Transverse colon (tissue), 4 donors: ENCODE data around the gene SLFN12L. TPM values are rescaled to one million over a fixed set of nuclear protein-coding genes. Genes with fewer than 3 reads are reported as not detected.
"Not testable (repeated sequence)": the region's sequence is repeated elsewhere in the genome, so short reads cannot be mapped to it uniquely, and the experiment has no call there.

Source experiments
- DNase-seq: peaks from one replicate; pipeline ENCODE4 v3.0.0-alpha.2; 2019
- H3K27ac ChIP-seq, 4 donors: fragments of 200-600 bp; sonication (generic); 2 replicates each; pipeline ENCODE4 v1.5.1; 2016 to 2018; ENCODE audit warnings: inconsistent platforms in 4 of 4
- H3K27me3 ChIP-seq: fragments of 200-600 bp; sonication (generic); 2 replicates; pipeline ENCODE4 v1.5.1; 2017; ENCODE audit warnings: inconsistent platforms
- H3K36me3 ChIP-seq, 4 donors: fragments of 200-600 bp; sonication (generic); 2 replicates each; pipeline ENCODE4 v1.5.1; 2017 to 2019; ENCODE audit warnings: inconsistent platforms in 4 of 4
- H3K4me1 ChIP-seq, 4 donors: fragments of 200-600 bp; sonication (generic); 2 replicates each; pipeline ENCODE4 v1.5.1; 2017 to 2020; ENCODE audit warnings: inconsistent platforms in 4 of 4
- H3K4me3 ChIP-seq, 4 donors: fragments of 200-600 bp; sonication (generic); 1 replicate in 1 of 4; 2 replicates in 3 of 4; pipeline versions ENCODE4 v1.5.1 to v1.6.1; 2017 to 2019; ENCODE audit warnings: inconsistent platforms in 4 of 4
- H3K9me3 ChIP-seq, 2 donors: fragments of 200-600 bp; sonication (generic); 2 replicates each; pipeline ENCODE4 v1.5.1; 2017 to 2019; ENCODE audit warnings: inconsistent platforms in 2 of 2
- EP300 ChIP-seq: sonication (generic); formaldehyde crosslinking; IDR thresholded peaks from one replicate; pipeline ENCODE4 v1.6.1; 2017; ENCODE audit warnings: antibody characterized with exemption, low read depth
- POLR2A ChIP-seq: fragments of 450-650 bp; IDR thresholded peaks from one replicate; pipeline ENCODE4 v1.6.1; 2016; ENCODE audit warnings: antibody characterized with exemption, mild to moderate bottlenecking, moderate library complexity
- POLR2AphosphoS5 ChIP-seq, 3 donors: sonication (generic); formaldehyde crosslinking; IDR thresholded peaks; one replicate each; pipeline ENCODE4 v1.6.1; 2016; ENCODE audit warnings: antibody characterized with exemption in 3 of 3
- WGBS, 2 donors: methylation state at CpG; one replicate each; pipeline ENCODE4 v1.1.5; 2018; ENCODE audit warnings: low coverage in 1 of 2; 5-methylcytosine and 5-hydroxymethylcytosine counted together
- in situ Hi-C, 4 donors: fragments of 200-750 bp; cut with MboI; loops; one replicate each; pipeline versions ENCODE4 v1.15.0 to v1.15.1; 2017; ENCODE audit warnings: low sequenced_read_pairs in 3 of 4, low pct_ligation_motif_present in 1 of 4, low pct_unique_long_range_greater_than_20kb in 1 of 4
- intact Hi-C: fragments of 100-400 bp; cut with DNase I; formaldehyde crosslinking; loops from one replicate; pipeline ENCODE4 v1.15.1; 2023; ENCODE audit warnings: low total_unique reads
- total RNA-seq, 4 donors: library from RNA; depleted of rRNA; stranded (reverse); fragments of >200 nt; gene quantifications; one replicate each; pipeline ENCODE4 v1.1.0, GENCODE V29; 2016
- TF ChIP-seq, protein P1 (sequence below), 5 experiments: fragments of 200-600 bp in 3 of 5; fragments of 450-650 bp in 2 of 5; sonication (generic) in 3 of 5; IDR thresholded peaks; 1 replicate in 2 of 5; 2 replicates in 3 of 5; pipeline ENCODE4 v1.5.1; 2016 to 2017; ENCODE audit warnings: antibody characterized with exemption in 5 of 5, inconsistent platforms in 3 of 5, mild to moderate bottlenecking in 2 of 5, moderate library complexity in 1 of 5

SLFN12L gene
- total RNA-seq, 4 donors from 2014 or later: 1.4 to 6.2 (median 3.1) TPM

DNA sequence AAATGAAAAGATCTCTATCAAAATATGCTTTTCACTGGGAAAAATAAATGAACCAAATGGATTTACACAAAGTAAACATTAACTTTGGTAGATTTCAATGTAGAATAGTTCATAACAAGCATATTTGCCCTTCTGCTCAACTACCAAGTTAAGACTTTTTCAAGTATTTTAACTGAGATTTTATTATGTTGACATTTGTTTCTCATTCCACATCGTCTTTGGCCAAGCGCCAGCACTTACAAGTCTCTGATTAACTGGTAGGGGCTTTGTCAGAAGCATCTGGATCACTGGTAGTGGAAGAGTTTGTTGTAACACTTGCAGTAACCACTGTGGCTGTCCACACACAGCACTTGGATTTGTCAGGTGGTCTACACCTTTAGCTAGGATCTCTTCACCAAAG lies 22.9 kb downstream of the SLFN12L start:
- H3K27ac ChIP-seq: no peak overlapping the region
- no peaks in the 10 kb centered on the region for H3K36me3 ChIP-seq
- H3K9me3 ChIP-seq: no peaks in the 10 kb centered on the region
- intact Hi-C loops: no loop called here
- peaks cover 29% of the 10 kb centered on the region for H3K27me3 ChIP-seq
- 45 to 63% methylated on average over 2 of the region's 2 CpGs for WGBS, 2 donors
- in situ Hi-C loops: no loop called here
- H3K4me1 ChIP-seq: no peaks in the 10 kb centered on the region
- no peak for DNase-seq
- TF ChIP-seq, protein P1, sequence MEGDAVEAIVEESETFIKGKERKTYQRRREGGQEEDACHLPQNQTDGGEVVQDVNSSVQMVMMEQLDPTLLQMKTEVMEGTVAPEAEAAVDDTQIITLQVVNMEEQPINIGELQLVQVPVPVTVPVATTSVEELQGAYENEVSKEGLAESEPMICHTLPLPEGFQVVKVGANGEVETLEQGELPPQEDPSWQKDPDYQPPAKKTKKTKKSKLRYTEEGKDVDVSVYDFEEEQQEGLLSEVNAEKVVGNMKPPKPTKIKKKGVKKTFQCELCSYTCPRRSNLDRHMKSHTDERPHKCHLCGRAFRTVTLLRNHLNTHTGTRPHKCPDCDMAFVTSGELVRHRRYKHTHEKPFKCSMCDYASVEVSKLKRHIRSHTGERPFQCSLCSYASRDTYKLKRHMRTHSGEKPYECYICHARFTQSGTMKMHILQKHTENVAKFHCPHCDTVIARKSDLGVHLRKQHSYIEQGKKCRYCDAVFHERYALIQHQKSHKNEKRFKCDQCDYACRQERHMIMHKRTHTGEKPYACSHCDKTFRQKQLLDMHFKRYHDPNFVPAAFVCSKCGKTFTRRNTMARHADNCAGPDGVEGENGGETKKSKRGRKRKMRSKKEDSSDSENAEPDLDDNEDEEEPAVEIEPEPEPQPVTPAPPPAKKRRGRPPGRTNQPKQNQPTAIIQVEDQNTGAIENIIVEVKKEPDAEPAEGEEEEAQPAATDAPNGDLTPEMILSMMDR (IDR thresholded peaks at IDR 0.05): no peak
- no peak for TF ChIP-seq EP300
- no peak for TF ChIP-seq POLR2AphosphoS5 (IDR thresholded peaks at IDR 0.05)
- TF ChIP-seq POLR2A: no peak
- H3K4me3 ChIP-seq: no peak overlapping the region

- in situ Hi-C loops: no loop called here
- H3K27me3 ChIP-seq: peaks cover 6% of the 10 kb centered on the region
- no peak for DNase-seq
- no peaks in the 10 kb centered on the region for H3K4me1 ChIP-seq
- H3K9me3 ChIP-seq: peaks cover 8% of the 10 kb centered on the region in 2 donors
- no peaks in the 10 kb centered on the region for H3K36me3 ChIP-seq
- TF ChIP-seq POLR2A: no peak
- TF ChIP-seq, protein P1 (IDR thresholded peaks at IDR 0.05): no peak
- TF ChIP-seq POLR2AphosphoS5 (IDR thresholded peaks at IDR 0.05): no peak
- no peak overlapping the region for H3K4me3 ChIP-seq
- WGBS, 2 donors: 98 to 100% methylated on average over 2 of the region's 2 CpGs
- intact Hi-C loops: no loop called here
- H3K27ac ChIP-seq: no peak overlapping the region
Observed at GRCh38 chr17:35510052-35510451, 27.4 kb downstream of the SLFN12L start.

- intact Hi-C loops, H3K4me3 ChIP-seq, H3K9me3 ChIP-seq, DNase-seq, H3K4me1 ChIP-seq, H3K27ac ChIP-seq, H3K36me3 ChIP-seq, in situ Hi-C loops, H3K27me3 ChIP-seq: not testable (repeated sequence)
- 70 to 80% methylated on average over 3 of the region's 3 CpGs for WGBS, 2 donors
Observed at GRCh38 chr17:35507714-35508113, 29.8 kb downstream of the SLFN12L start.

DNA sequence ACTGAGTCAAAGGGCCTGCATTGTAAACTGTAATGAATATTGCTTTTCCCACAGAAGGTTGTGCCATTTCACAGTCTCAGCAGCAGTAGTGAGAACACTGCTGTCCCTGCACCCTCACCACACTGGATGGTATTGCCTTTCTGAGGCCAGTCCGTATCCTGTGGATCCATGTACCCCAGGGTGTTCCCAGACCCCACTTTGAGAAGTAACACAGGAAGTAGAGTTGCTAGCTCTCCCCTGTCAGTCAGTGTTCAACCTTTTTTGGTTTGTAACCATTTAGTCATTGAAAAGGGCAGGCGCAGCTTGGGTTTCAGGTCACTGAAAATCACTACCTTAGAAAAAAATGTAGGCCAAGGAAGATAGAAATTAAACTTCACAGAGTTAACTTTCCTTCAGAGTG lies 37.9 kb downstream of the SLFN12L start:
- Histone ChIP-seq H3K9me3 (no peaks in the 10 kb centered on the region), H3K4me1 (peaks cover 0 to 3% (median 0%) of the 10 kb centered on the region in 4 donors), H3K27ac (no peak overlapping the region), H3K27me3 (peaks cover 87% of the 10 kb centered on the region), H3K4me3 (no peak overlapping the region), H3K36me3 (no peaks in the 10 kb centered on the region)
- intact Hi-C loops (no loop called here), in situ Hi-C loops (no loop called here)
- DNase-seq: no peak
- TF ChIP-seq, protein P1 (IDR thresholded peaks at IDR 0.05): no peak
- TF ChIP-seq EP300 (no peak), POLR2A (no peak), POLR2AphosphoS5 (IDR thresholded peaks at IDR 0.05) (no peak)
- WGBS, 2 donors: 87 to 90% methylated on average over 1 to 2 of the region's 2 CpGs

- no peak for DNase-seq
- Histone ChIP-seq H3K27ac (no peak overlapping the region), H3K9me3 (no peaks in the 10 kb centered on the region), H3K4me1 (peaks cover 0 to 3% (median 0%) of the 10 kb centered on the region in 4 donors), H3K4me3 (no peak overlapping the region), H3K36me3 (no peaks in the 10 kb centered on the region), H3K27me3 (peaks cover 95% of the 10 kb centered on the region)
- WGBS, 2 donors: 46 to 47% methylated on average over 3 to 12 of the region's 12 CpGs
- TF ChIP-seq POLR2AphosphoS5 (IDR thresholded peaks at IDR 0.05): no peak
- in situ Hi-C loops (no loop called here), intact Hi-C loops (no loop called here)
Observed at GRCh38 chr17:35498448-35499178, 38.9 kb downstream of the SLFN12L start.
